ENCODE results near the gene CHKB. TPM values are rescaled to one million over a fixed set of nuclear protein-coding genes. Genes with fewer than 3 reads are reported as not detected.

The CHKB gene
- total RNA-seq, 2 donors from 2014 or later = 52.1 to 112 TPM

DNA sequence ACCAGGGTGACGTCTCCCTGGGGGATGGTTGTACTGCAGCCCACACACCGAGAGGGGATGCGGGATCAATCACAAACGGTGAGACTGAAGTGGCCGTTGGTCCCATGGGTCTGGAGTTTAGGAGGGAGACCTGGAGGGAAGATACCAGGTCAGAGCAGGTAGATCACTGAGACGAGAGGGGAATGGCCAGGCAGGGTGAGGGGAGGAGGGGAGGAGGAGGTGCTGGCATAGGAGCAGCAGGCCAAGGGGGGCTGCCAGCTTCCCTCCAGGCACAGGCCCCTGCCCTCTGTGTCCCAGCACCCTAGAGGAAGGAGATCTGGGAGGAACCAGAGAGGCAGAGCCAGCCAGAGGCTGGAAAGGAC, 25.0 kb upstream of the CHKB start:
- WGBS = 56% methylated on average over 6 of the region's 6 CpGs
- no peak for TF ChIP-seq POLR2AphosphoS5 (IDR thresholded peaks at IDR 0.05)
- TF ChIP-seq, protein P1, sequence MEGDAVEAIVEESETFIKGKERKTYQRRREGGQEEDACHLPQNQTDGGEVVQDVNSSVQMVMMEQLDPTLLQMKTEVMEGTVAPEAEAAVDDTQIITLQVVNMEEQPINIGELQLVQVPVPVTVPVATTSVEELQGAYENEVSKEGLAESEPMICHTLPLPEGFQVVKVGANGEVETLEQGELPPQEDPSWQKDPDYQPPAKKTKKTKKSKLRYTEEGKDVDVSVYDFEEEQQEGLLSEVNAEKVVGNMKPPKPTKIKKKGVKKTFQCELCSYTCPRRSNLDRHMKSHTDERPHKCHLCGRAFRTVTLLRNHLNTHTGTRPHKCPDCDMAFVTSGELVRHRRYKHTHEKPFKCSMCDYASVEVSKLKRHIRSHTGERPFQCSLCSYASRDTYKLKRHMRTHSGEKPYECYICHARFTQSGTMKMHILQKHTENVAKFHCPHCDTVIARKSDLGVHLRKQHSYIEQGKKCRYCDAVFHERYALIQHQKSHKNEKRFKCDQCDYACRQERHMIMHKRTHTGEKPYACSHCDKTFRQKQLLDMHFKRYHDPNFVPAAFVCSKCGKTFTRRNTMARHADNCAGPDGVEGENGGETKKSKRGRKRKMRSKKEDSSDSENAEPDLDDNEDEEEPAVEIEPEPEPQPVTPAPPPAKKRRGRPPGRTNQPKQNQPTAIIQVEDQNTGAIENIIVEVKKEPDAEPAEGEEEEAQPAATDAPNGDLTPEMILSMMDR (IDR thresholded peaks at IDR 0.05) = no peak
- no peak for TF ChIP-seq POLR2A (IDR thresholded peaks at IDR 0.05)

DNA sequence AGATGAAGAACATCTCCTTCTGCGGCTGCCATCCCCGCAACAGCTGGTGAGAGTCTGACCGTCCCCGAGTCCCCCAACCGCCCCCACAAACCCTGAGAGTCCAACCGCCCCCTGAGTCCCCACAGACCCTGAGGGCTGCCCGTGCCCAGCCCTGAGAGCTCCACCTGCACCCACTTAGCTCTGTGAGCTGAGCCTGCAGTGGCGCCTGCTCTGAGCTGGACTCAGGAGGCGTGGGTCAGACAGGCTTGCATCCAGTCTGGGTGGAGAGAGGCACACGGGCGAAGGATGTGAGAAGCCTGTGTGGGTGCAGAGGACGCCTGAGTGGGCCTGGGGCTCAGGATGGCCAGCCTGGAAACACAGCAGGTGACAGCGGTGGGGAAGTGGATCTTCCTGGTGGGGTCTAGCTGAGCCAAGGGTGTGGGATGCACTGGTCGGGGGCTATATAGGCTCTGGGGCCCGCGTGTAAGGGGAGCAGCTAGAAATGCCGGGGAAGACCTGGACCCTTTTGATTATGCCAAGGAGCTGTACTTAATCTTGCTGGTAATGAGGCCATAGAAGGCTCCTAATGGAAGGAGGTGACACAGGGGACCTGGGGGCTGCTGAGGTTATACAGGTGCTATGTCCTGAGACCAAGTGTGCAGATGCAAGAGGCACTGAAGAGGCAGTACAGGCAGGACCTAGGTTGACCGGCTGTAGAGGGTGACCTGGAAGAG, 24.5 kb upstream of the CHKB start:
- Histone ChIP-seq H3K36me3 (no peaks in the 10 kb centered on the region), H3K27ac (no peak overlapping the region), H3K4me3 (no peak overlapping the region), H3K9me3 (no peaks in the 10 kb centered on the region), H3K4me1 (replicated peaks) (no peaks in the 10 kb centered on the region), H3K27me3 (replicated peaks; ENCODE audit: insufficient read depth) (no peaks in the 10 kb centered on the region)
- TF ChIP-seq POLR2A (IDR thresholded peaks at IDR 0.05) (no peak), POLR2AphosphoS5 (IDR thresholded peaks at IDR 0.05) (no peak)
- TF ChIP-seq, protein P1 (IDR thresholded peaks at IDR 0.05) = no peak
- intact Hi-C loops (cut with DNase I) = no loop called here
- no peak for DNase-seq (ENCODE audit: low spot score)
- 88% methylated on average over 17 of the region's 18 CpGs for WGBS

More for the DNA sequence above, 25.0 kb upstream of the CHKB start:
- Histone ChIP-seq H3K9me3 (no peaks in the 10 kb centered on the region), H3K27ac (no peak overlapping the region), H3K4me1 (replicated peaks) (no peaks in the 10 kb centered on the region), H3K36me3 (no peaks in the 10 kb centered on the region), H3K27me3 (replicated peaks; ENCODE audit: insufficient read depth) (no peaks in the 10 kb centered on the region), H3K4me3 (no peak overlapping the region)
- DNase-seq (ENCODE audit: low spot score) = no peak
- intact Hi-C loops (cut with DNase I) = no loop called here

DNA sequence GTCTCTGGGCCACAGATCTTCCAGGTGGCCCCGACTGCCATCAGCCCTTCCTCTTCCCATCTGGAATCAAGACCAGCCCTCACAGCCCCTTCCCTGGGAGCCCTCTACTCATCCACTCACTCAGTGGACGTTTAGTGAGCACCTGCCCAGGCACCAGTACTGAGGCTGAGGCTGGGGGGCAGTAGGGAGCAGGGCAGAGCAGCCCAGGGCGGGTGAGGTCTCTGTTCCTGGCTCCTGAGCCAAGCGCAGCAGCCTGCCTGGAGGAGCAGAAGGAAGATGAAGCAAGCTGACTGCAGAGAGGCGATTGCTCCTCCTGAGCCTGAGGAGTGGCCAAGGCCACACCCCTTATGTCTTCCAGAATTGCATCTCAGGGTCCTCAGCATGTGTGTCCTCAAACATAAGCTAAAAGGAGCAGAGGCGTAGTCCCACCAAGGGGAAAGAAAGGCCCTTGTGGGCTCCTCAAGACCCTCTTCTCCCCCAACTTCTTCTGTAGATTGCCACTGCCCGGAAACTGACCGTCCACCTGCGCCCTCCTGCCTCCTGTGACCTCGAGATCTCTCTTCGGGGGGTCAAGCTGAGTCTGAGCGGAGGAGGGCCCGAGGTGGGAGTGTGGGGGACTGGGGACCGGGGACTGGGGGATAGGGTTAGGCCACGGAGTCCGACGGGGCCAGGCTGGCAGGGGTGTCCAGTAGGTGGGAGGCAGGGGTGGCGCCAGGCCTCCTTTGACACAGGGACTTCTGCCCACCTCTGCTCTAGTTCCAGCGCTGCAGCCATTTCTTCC, 23.7 kb upstream of the CHKB start:
- Histone ChIP-seq H3K4me1 (replicated peaks) (no peaks in the 10 kb centered on the region), H3K36me3 (no peaks in the 10 kb centered on the region), H3K9me3 (no peaks in the 10 kb centered on the region), H3K27ac (no peak overlapping the region), H3K27me3 (replicated peaks; ENCODE audit: insufficient read depth) (no peaks in the 10 kb centered on the region), H3K4me3 (no peak overlapping the region)
- intact Hi-C loops (cut with DNase I) = no loop called here
- no peak for TF ChIP-seq POLR2AphosphoS5 (IDR thresholded peaks at IDR 0.05)
- TF ChIP-seq POLR2A (IDR thresholded peaks at IDR 0.05) = no peak
- TF ChIP-seq, protein P1 (IDR thresholded peaks at IDR 0.05) = no peak
- 76% methylated on average over 19 of the region's 19 CpGs for WGBS
- no peak for DNase-seq (ENCODE audit: low spot score)

GRCh38 chr22:50605613-50606074, 23.0 kb upstream of the CHKB start:
- TF ChIP-seq POLR2A (IDR thresholded peaks at IDR 0.05) (no peak), POLR2AphosphoS5 (IDR thresholded peaks at IDR 0.05) (no peak)
- TF ChIP-seq, protein P1 (IDR thresholded peaks at IDR 0.05) = no peak
- 85% methylated on average over 20 of the region's 20 CpGs for WGBS
- no peak overlapping the region for H3K4me3 ChIP-seq
- H3K9me3 ChIP-seq = no peaks in the 10 kb centered on the region
- intact Hi-C loops (cut with DNase I) = no loop called here
- no peaks in the 10 kb centered on the region for H3K4me1 ChIP-seq (replicated peaks)
- DNase-seq (ENCODE audit: low spot score) = no peak
- no peaks in the 10 kb centered on the region for H3K27me3 ChIP-seq (replicated peaks; ENCODE audit: insufficient read depth)
- no peak overlapping the region for H3K27ac ChIP-seq
- H3K36me3 ChIP-seq = no peaks in the 10 kb centered on the region

All from prostate gland (tissue), 2 donors.